Tibial nerve (tissue), 4 donors: ENCODE measurements around the gene TBX22. TPM values are rescaled to one million over a fixed set of nuclear protein-coding genes. Genes with fewer than 3 reads are reported as not detected.
"Not testable (repeated sequence)": the region's sequence is repeated elsewhere in the genome, so short reads cannot be mapped to it uniquely, and the experiment has no call there.

Source experiments
- DNase-seq, 2 donors: peaks; one replicate each; pipeline ENCODE4 v3.0.0-alpha.2; 2019; ENCODE audit warnings: low spot score in 2 of 2
- H3K27ac ChIP-seq, 4 donors: fragments of 200-600 bp; sonication (generic) in 3 of 4; one replicate each; pipeline ENCODE4 v1.5.1; 2017 to 2019; ENCODE audit warnings: mild to moderate bottlenecking in 1 of 4
- H3K27me3 ChIP-seq, 2 donors: fragments of 200-600 bp; sonication (generic) in 1 of 2; one replicate each; pipeline versions ENCODE4 v1.5.1 to v1.6.0; 2017 to 2019
- H3K36me3 ChIP-seq, 3 donors: fragments of 200-600 bp; sonication (generic); one replicate each; pipeline ENCODE4 v1.5.1; 2018 to 2019
- H3K4me1 ChIP-seq, 4 donors: fragments of 200-600 bp; sonication (generic) in 3 of 4; one replicate each; pipeline ENCODE4 v1.5.1; 2017 to 2019
- H3K4me3 ChIP-seq, 4 donors: fragments of 200-600 bp; sonication (generic) in 3 of 4; one replicate each; pipeline ENCODE4 v1.5.1; 2017 to 2019; ENCODE audit warnings: mild to moderate bottlenecking in 1 of 4, moderate library complexity in 1 of 4
- H3K9me3 ChIP-seq, 4 donors: fragments of 200-600 bp; sonication (generic) in 3 of 4; one replicate each; pipeline ENCODE4 v1.5.1; 2017 to 2019
- EP300 ChIP-seq, 2 donors: sonication (generic); formaldehyde crosslinking; IDR thresholded peaks; one replicate each; pipeline ENCODE4 v1.6.1; 2017; ENCODE audit warnings: antibody characterized with exemption in 2 of 2, mild to moderate bottlenecking in 1 of 2
- POLR2A ChIP-seq, 2 donors: fragments of 450-650 bp; IDR thresholded peaks; one replicate each; pipeline ENCODE4 v1.6.1; 2017; ENCODE audit warnings: antibody characterized with exemption in 2 of 2, mild to moderate bottlenecking in 2 of 2, moderate library complexity in 2 of 2
- WGBS, 2 donors: methylation state at CpG; one replicate each; pipeline ENCODE4 v1.1.5; 2018; 5-methylcytosine and 5-hydroxymethylcytosine counted together
- total RNA-seq, 4 donors: library from RNA; depleted of rRNA; stranded (reverse); fragments of >200 nt; gene quantifications; one replicate each; pipeline ENCODE4 v1.1.0, GENCODE V29; 2016
- TF ChIP-seq, protein P1 (sequence below), 5 experiments: fragments of 200-600 bp in 3 of 5; fragments of 450-650 bp in 2 of 5; sonication (generic) in 3 of 5; IDR thresholded peaks; one replicate each; pipeline ENCODE4 v1.5.1; 2016 to 2019; ENCODE audit warnings: antibody characterized with exemption in 5 of 5, mild to moderate bottlenecking in 3 of 5, moderate library complexity in 2 of 5

Gene TBX22
- total RNA-seq, 4 donors from 2014 or later: not detected

DNA sequence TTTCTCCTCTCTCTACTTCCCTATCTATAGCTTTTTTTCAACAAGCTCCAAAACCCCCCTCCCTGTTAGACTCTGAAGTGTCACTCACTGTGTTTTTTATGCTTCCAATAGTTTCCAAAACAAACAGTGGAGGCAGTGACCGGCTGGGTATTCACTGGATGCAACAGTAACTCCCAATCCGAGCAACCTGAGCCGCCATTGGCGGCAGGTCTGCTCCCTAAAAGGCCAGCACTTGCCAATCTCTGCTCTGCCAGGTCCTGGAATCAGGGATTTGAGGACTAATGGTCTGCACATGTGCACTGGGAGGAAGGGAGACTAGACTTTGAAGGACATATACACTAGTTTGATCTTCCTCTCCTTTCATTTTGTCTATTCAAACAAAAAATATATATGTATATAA is 7.1 kb downstream of the TBX22 start:
- Histone ChIP-seq H3K4me3 (no peak overlapping the region), H3K9me3 (no peaks in the 10 kb centered on the region), H3K27ac (no peak overlapping the region), H3K27me3 (no peaks in the 10 kb centered on the region), H3K4me1 (no peaks in the 10 kb centered on the region), H3K36me3 (no peaks in the 10 kb centered on the region)
- WGBS, 2 donors: 6 to 39% methylated on average over 4 of the region's 4 CpGs
- no peak for DNase-seq
- TF ChIP-seq, protein P1, sequence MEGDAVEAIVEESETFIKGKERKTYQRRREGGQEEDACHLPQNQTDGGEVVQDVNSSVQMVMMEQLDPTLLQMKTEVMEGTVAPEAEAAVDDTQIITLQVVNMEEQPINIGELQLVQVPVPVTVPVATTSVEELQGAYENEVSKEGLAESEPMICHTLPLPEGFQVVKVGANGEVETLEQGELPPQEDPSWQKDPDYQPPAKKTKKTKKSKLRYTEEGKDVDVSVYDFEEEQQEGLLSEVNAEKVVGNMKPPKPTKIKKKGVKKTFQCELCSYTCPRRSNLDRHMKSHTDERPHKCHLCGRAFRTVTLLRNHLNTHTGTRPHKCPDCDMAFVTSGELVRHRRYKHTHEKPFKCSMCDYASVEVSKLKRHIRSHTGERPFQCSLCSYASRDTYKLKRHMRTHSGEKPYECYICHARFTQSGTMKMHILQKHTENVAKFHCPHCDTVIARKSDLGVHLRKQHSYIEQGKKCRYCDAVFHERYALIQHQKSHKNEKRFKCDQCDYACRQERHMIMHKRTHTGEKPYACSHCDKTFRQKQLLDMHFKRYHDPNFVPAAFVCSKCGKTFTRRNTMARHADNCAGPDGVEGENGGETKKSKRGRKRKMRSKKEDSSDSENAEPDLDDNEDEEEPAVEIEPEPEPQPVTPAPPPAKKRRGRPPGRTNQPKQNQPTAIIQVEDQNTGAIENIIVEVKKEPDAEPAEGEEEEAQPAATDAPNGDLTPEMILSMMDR (IDR thresholded peaks at IDR 0.05): no peak
- no peak for TF ChIP-seq EP300 (IDR thresholded peaks at IDR 0.05)
- TF ChIP-seq POLR2A (IDR thresholded peaks at IDR 0.05): no peak

DNA sequence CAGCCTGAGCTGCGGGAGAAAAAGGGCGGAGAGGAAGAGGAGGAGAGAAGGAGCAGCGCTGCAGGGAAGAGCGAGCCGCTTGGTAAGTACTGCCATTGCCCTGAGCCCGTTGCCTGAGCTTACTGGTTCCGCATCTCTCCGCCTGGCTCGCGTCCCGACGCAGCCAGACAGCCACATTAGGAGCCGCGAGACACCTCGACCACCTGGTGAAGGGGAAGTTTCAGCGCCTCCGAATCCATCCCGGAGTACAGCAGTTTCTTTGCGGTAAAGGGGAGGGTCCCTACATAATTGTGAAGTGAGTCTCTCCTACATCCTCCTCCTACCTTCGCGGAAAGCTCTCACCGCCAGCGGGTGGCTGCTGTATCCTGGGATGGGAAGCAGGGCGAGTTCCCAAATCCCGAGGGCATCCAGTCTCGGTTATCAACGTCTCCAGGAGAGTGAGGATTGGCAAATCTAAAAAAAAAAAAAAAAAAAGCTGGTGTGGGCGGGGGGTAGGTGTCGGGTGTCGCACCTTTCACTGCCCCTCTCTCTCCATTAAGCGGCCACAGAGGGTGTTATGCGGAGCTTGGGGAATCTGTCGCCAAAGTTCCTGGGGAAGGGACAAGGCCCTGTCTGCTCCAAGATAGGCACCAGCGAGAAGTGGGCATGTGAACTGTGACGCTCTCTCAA is 7.9 kb downstream of the TBX22 start:
- no peak overlapping the region for H3K27ac ChIP-seq
- peak overlapping the region in 2 of 4 donors; percentile 22 to 31 for H3K4me3 ChIP-seq
- no peaks in the 10 kb centered on the region for H3K36me3 ChIP-seq
- H3K9me3 ChIP-seq: no peaks in the 10 kb centered on the region
- TF ChIP-seq POLR2A (IDR thresholded peaks at IDR 0.05) (no peak), EP300 (IDR thresholded peaks at IDR 0.05) (no peak)
- TF ChIP-seq, protein P1 (IDR thresholded peaks at IDR 0.05): no peak
- no peaks in the 10 kb centered on the region for H3K27me3 ChIP-seq
- WGBS, 2 donors: 2 to 36% methylated on average over 23 to 35 of the region's 35 CpGs
- no peaks in the 10 kb centered on the region for H3K4me1 ChIP-seq
- no peak for DNase-seq

DNA sequence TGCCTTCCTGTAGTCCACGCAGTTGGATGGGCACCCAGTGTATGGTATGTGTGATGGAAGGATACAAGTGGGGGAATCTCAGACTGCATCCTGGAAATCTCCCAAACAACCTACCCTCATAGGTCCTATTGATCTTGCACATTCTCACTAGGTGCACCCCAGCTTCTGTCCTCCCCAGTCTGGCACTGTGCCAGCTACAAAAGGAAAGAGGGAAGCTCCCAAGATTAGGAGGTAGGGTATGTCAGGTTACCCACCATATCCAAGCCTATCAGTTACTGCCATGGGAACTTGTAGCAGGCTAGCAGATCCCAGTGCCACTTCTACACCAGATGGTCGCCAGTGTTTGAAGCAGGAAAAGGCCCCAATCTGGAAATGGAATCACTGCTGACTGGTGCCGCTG is 11.6 kb downstream of the TBX22 start:
- no peak for DNase-seq
- 81 to 100% methylated on average over 3 of the region's 3 CpGs for WGBS, 2 donors
- Histone ChIP-seq H3K27me3 (no peaks in the 10 kb centered on the region), H3K4me3 (no peak overlapping the region), H3K4me1 (no peaks in the 10 kb centered on the region), H3K9me3 (no peaks in the 10 kb centered on the region), H3K36me3 (no peaks in the 10 kb centered on the region), H3K27ac (no peak overlapping the region)
- no peak for TF ChIP-seq EP300 (IDR thresholded peaks at IDR 0.05)
- TF ChIP-seq, protein P1 (IDR thresholded peaks at IDR 0.05): no peak
- TF ChIP-seq POLR2A (IDR thresholded peaks at IDR 0.05): no peak

DNA sequence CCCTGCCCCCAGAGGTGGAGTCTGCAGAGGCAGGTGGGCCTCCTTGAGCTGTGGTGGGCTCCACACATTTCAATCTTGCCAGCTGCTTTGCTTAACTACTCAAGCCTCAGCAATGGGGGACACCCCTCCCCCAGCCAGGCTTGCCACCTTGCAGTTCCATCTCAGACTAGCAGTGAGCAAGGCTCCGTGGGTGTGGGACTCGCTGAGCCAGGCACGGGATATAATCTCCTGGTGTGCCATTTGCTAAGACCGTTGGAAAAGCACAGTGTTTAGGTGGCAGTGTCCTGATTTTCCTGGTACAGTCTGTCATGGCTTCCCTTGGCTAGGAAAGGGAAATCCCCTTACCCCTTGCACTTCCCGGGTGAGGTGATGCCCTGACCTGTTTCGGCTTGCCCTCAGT is 51.6 kb downstream of the TBX22 start:
- WGBS, 2 donors: 64 to 95% methylated on average over 5 to 6 of the region's 6 CpGs
- H3K4me3 ChIP-seq, H3K36me3 ChIP-seq, H3K27me3 ChIP-seq, H3K27ac ChIP-seq, DNase-seq, H3K4me1 ChIP-seq: not testable (repeated sequence)
- peaks cover 0 to 22% (median 2%) of the 10 kb centered on the region in 4 donors for H3K9me3 ChIP-seq

DNA sequence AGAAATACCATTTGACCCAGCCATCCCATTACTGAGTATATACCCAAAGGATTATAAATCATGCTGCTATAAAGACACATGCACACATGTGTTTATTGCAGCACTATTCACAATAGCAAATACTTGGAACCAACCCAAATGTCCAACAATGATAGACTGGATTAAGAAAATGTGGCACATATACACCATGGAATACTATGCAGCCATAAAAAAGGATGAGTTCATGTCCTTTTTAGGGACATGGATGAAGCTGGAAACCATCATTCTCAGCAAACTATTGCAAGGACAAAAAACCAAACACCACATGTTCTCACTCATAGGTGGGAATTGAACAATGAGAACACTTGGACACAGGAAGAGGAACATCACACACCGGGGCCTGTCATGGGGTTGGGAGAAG is 61.1 kb downstream of the TBX22 start:
- not testable (repeated sequence) for H3K27me3 ChIP-seq, H3K4me3 ChIP-seq, H3K36me3 ChIP-seq, H3K27ac ChIP-seq, H3K4me1 ChIP-seq, DNase-seq, H3K9me3 ChIP-seq
- WGBS, 2 donors: 100% methylated on average over 1 of the region's 1 CpG
